NCI-H226 (cell line): ENCODE measurements around the gene NXPH4.

Experiments
- DNase-seq: peaks from one replicate; pipeline ENCODE4 v3.0.0-alpha.2; 2015

The NXPH4 gene

DNA sequence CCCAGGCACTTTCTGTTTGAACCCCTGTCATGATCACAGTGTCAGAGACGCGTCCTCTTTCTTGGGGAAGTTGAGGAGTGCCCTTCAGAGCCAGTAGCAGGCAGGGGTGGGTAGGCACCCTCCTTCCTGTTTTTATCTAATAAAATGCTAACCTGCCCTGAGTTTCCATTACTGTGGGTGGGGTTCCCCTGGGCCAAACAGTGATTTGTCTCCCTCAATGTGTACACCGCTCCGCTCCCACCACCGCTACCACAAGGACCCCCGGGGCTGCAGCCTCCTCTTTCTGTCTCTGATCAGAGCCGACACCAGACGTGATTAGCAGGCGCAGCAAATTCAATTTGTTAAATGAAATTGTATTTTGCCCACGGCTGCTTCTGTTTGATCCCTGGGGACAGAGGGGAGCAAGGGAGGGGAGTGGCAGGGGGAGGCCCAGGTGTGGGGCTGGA is 18.0 kb downstream of the NXPH4 start:
- no peak for DNase-seq

DNA sequence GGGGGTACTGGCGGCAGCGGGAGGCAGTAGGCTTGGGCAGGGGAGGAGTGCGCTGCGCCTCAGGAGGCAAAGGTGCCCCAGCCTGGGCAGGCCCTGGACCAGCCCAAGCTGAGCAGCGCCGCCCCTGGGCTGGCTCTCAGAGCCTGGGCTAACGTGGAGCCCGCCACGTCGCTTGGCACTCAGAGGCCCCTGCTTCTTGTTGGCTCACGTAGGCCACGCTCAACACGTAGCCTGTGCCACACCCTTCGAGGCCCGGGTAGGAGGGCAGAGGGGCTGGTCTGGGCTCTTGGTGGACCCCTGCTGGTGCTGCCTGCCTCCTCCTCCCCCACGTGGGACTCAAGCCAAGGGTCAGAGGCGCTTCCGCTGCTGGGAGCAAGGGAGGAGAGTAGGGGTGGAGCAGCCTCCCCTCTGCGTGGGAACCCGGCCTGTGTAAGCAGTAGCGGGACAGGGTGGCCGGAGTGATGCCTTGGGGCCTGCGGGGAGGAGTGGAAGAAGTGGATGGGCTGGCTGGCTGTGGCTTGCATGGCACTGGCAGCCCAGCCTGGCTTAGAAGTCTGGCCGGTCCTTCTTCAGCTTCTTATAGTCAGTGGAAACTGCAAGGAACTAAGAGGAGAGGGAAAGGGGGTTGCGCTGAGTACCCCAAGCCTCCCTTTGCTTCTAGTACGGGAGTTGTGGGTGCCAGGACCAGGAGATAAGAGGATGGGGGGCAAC is 18.6 kb downstream of the NXPH4 start:
- DNase-seq = peak; percentile 71

DNA sequence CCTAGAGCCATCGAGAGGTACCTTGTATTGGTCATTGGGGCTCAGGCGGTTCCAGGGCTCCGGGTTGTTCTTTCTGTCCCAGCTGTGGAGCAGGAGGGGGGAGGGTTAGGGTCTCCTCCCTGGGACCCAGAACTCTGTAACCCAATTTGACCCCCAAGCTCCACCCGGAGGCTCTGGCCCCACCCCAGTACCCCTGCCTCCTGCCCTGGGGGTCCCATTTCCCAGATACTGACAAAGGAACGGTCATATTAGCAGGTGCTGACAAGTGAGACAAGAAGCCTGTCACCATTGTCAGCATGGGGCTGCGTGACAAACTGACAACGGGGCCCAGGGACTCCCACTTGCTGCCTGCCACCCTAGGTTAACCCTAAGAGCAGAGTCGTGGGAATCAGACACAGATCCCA is 19.1 kb downstream of the NXPH4 start:
- no peak for DNase-seq

- no peak for DNase-seq
These were observed 19.8 kb downstream of the NXPH4 start for GRCh38 chr12:57236201-57236924.

DNA sequence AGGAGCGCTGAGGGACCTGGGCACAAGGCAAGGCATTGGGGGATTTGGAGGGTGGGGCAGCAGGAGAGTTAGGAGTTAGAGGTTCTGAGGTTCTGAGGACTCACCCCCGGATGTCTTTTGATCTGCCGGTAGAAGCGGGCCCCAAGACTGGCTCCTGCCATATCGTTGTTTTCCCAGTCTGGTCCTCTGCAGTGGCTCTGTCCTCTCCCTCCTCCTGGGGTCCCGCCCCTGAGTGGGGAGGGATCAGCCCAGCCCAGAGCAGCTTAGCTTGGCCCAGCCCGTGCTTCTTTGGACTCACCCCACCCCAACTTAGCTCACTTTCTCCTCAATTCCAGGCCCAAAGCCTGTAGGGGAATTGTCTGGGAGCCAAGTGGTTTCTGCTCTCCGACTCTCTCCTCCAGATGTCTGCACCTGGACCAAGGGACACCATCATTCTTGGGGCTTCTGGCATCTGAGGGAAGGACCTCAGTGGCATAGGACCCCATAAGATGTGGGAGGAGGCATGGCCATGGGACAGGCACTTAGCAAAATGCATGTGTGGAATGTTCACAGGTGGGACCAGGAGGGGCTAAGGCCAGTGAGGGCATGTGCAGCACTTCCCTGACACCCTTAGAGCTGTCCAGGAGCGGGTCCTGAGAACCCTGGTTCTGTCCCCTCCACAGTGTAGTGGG is 20.5 kb downstream of the NXPH4 start:
- DNase-seq = no peak

DNA sequence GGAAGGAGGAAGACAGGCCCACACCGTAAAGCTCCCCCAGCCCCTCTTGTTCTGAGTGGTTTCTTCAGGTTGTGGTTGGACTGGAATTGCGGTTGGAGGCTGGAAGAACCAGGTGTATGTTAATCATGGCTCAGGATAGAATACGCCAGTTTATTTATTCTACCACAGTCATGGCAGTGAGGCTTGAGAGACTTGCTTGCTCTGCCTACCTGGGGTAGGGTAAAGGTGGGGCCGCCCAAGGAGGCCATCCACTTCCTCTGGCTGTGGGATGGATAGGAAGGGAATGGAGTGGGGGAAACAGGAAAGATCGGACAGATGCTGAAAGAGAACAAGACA is 21.0 kb downstream of the NXPH4 start:
- no peak for DNase-seq

- no peak for DNase-seq
These were observed 21.6 kb downstream of the NXPH4 start for GRCh38 chr12:57237932-57238853.

DNA sequence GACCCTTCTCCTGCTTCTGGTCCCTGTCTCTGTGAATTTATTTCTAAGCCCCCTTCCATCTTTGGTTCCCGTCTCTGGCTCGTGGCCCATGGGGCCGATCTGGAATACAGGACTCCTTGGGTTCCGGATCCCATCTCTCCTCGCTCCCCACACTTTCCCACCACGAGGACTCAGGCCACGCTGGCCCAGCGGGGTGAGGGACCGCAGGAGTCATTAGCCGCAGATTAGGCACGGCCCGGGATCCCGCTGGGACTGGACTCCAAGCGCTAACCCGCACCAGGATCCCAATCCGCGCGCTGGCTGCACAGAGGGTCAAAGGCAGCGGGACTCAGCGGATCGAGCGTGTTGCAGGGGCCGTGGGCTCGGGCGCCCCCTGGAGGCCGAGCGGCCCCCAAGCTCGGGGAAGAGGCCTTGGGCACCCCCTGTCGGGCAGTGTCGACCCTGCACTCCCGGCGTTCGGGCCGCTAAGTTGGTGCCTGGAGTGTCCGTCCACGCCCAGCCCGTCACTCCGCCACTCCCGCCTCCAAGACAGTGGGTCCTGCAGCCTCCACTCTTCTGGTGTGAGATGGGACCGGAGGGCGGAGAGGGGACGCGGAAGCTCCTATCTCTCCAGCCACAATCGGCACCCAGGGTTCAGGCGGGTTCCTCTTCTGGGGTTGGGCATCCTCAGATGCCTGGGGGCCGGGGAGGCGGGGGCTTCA is 22.4 kb downstream of the NXPH4 start:
- peak; percentile 59 for DNase-seq

DNA sequence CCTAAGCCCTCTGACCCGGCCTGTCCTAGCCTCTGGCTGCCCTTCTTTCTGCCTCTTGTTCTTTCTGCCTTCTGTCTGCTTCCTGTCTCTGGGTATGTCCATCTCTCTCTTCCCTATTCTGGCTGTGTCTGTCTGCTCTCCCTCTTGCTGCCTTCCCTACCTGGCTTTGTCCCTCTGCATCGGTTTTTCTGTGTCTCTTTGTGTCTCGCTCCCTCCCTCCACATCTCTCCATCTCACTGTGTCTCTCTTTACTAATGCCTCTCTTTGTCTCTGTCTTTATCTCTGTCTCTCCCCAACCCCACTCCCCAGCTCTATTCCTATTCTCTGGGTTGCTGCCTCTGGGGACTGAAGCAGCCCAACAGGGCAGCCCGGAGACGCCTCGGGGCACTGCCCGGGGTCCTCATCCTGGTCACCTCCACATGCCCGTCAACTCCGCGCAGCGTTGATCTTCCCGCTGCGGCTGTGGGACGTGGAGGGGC is 23.0 kb downstream of the NXPH4 start:
- no peak for DNase-seq

- no peak for DNase-seq
These were observed 23.7 kb downstream of the NXPH4 start for GRCh38 chr12:57240066-57240921.

DNA sequence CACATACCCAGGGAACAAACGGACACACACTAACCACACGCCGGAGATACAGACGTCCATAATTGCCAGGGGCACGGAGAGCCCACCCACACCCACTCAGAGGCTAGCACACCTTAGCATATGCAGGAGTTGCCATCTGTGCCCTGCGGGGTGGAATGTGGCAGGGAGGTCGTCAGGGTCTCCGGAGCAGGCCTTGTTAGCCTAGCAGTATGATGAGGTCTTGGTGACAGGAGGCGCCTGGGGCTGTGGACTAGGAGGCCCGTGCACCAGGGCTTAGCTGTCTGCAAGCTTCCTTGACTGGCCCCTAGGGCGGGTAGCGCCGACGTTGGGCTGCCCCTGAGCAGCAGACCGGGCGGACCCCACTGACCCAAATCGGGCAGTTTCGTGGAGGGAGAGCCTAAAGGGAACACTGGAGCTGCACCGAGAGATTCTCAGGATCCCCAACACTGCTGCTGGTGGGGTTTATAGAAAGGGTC is 24.4 kb downstream of the NXPH4 start:
- DNase-seq = no peak

- no peak for DNase-seq
These were observed 25.1 kb downstream of the NXPH4 start for GRCh38 chr12:57241402-57242310.

DNA sequence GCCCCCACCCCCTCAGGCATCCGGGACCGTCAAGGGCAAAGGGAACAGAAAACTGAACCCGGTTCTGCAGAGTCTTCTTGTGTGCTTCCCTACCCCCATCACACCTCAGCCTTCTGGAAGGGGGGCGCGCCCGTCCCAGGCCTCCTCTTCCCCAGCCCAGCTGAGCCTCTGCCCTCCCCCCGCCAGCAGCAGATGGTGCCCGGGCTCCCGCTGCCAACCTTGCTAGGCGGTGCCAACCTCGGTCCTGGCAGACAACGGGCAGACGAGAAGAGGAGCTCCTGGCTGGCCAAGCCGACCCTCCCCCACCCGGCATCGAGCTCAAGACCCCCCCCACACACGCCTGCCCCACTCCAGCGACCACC is 25.7 kb downstream of the NXPH4 start:
- DNase-seq = no peak

GRCh38 chr12:57242691-57243454 is 26.3 kb downstream of the NXPH4 start:
- peak; percentile 45 for DNase-seq

- DNase-seq = peak; percentile 72
These were observed 27.1 kb downstream of the NXPH4 start for GRCh38 chr12:57243521-57244311.

DNA sequence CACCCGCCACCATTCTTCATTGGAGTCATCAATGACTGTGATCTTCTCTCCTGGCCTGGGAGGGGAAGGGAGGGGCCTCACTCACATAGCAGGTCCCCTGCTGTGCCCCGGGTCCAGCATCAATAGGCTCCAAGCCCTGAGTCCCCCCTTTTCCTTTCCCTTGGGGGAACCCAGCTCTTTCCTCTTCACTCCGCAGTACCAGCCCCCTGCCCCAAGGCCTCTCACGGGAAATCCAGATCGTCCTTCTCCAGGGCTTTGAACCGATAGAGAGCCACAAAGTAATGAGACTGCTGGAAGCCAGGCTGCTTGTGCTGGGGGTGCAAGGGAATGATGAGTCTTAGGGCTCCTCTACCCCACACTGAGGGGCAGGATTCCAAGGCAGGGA is 27.7 kb downstream of the NXPH4 start:
- DNase-seq = no peak

- no peak for DNase-seq
These were observed 30.4 kb downstream of the NXPH4 start for GRCh38 chr12:57247041-57247440.
